Tibial nerve (tissue), 4 donors: ENCODE data around the gene ANAPC5. TPM values are rescaled to one million over a fixed set of nuclear protein-coding genes. Genes with fewer than 3 reads are reported as not detected.

Experiments
- DNase-seq, 2 donors: peaks; one replicate each; pipeline ENCODE4 v3.0.0-alpha.2; 2019; ENCODE audit warnings: low spot score in 2 of 2
- H3K27ac ChIP-seq, 4 donors: fragments of 200-600 bp; sonication (generic) in 3 of 4; one replicate each; pipeline ENCODE4 v1.5.1; 2017 to 2019; ENCODE audit warnings: mild to moderate bottlenecking in 1 of 4
- H3K27me3 ChIP-seq, 2 donors: fragments of 200-600 bp; sonication (generic) in 1 of 2; one replicate each; pipeline versions ENCODE4 v1.5.1 to v1.6.0; 2017 to 2019
- H3K36me3 ChIP-seq, 3 donors: fragments of 200-600 bp; sonication (generic); one replicate each; pipeline ENCODE4 v1.5.1; 2018 to 2019
- H3K4me1 ChIP-seq, 4 donors: fragments of 200-600 bp; sonication (generic) in 3 of 4; one replicate each; pipeline ENCODE4 v1.5.1; 2017 to 2019
- H3K4me3 ChIP-seq, 4 donors: fragments of 200-600 bp; sonication (generic) in 3 of 4; one replicate each; pipeline ENCODE4 v1.5.1; 2017 to 2019; ENCODE audit warnings: mild to moderate bottlenecking in 1 of 4, moderate library complexity in 1 of 4
- H3K9me3 ChIP-seq, 4 donors: fragments of 200-600 bp; sonication (generic) in 3 of 4; one replicate each; pipeline ENCODE4 v1.5.1; 2017 to 2019
- CTCF ChIP-seq, 5 experiments: fragments of 200-600 bp in 3 of 5; fragments of 450-650 bp in 2 of 5; sonication (generic) in 3 of 5; IDR thresholded peaks; one replicate each; pipeline ENCODE4 v1.5.1; 2016 to 2019; ENCODE audit warnings: antibody characterized with exemption in 5 of 5, mild to moderate bottlenecking in 3 of 5, moderate library complexity in 2 of 5
- EP300 ChIP-seq, 2 donors: sonication (generic); formaldehyde crosslinking; IDR thresholded peaks; one replicate each; pipeline ENCODE4 v1.6.1; 2017; ENCODE audit warnings: antibody characterized with exemption in 2 of 2, mild to moderate bottlenecking in 1 of 2
- POLR2A ChIP-seq, 2 donors: fragments of 450-650 bp; IDR thresholded peaks; one replicate each; pipeline ENCODE4 v1.6.1; 2017; ENCODE audit warnings: antibody characterized with exemption in 2 of 2, mild to moderate bottlenecking in 2 of 2, moderate library complexity in 2 of 2
- WGBS, 2 donors: methylation state at CpG; one replicate each; pipeline ENCODE4 v1.1.5; 2018; 5-methylcytosine and 5-hydroxymethylcytosine counted together
- total RNA-seq, 4 donors: library from RNA; depleted of rRNA; stranded (reverse); fragments of >200 nt; gene quantifications; one replicate each; pipeline ENCODE4 v1.1.0, GENCODE V29; 2016

The ANAPC5 gene
- total RNA-seq, 4 donors from 2014 or later, result 103 to 170 (median 139) TPM

GRCh38 chr12:121277374-121277759 is 74.8 kb downstream of the ANAPC5 start:
- Histone ChIP-seq H3K36me3 (peaks cover 0 to 34% (median 0%) of the 10 kb centered on the region in 3 donors), H3K9me3 (no peaks in the 10 kb centered on the region), H3K4me1 (peaks cover 0 to 17% (median 5%) of the 10 kb centered on the region in 4 donors), H3K27ac (no peak overlapping the region), H3K27me3 (no peaks in the 10 kb centered on the region), H3K4me3 (no peak overlapping the region)
- no peak for DNase-seq
- TF ChIP-seq EP300 (IDR thresholded peaks at IDR 0.05) (no peak), POLR2A (IDR thresholded peaks at IDR 0.05) (no peak), CTCF (IDR thresholded peaks at IDR 0.05) (no peak)
- WGBS, 2 donors, result 88 to 95% methylated on average over 6 of the region's 6 CpGs

- 97 to 98% methylated on average over 19 to 26 of the region's 35 CpGs for WGBS, 2 donors
- no peak for TF ChIP-seq POLR2A (IDR thresholded peaks at IDR 0.05)
- no peak for TF ChIP-seq EP300 (IDR thresholded peaks at IDR 0.05)
- no peak for TF ChIP-seq CTCF (IDR thresholded peaks at IDR 0.05)
- H3K4me1 ChIP-seq, result peaks cover 0 to 7% (median under 1%) of the 10 kb centered on the region in 4 donors
- no peaks in the 10 kb centered on the region for H3K27me3 ChIP-seq
- DNase-seq, result no peak
- H3K36me3 ChIP-seq, result peaks cover 0 to 62% (median 0%) of the 10 kb centered on the region in 3 donors
- H3K27ac ChIP-seq, result no peak overlapping the region
- H3K9me3 ChIP-seq, result no peaks in the 10 kb centered on the region
- no peak overlapping the region for H3K4me3 ChIP-seq
Observed at GRCh38 chr12:121274036-121274763, 78.0 kb downstream of the ANAPC5 start.

GRCh38 chr12:121273364-121273896 is 78.8 kb downstream of the ANAPC5 start:
- TF ChIP-seq POLR2A (IDR thresholded peaks at IDR 0.05) (no peak), CTCF (IDR thresholded peaks at IDR 0.05) (no peak), EP300 (IDR thresholded peaks at IDR 0.05) (no peak)
- WGBS, 2 donors, result 89 to 94% methylated on average over 14 of the region's 14 CpGs
- H3K9me3 ChIP-seq, result no peaks in the 10 kb centered on the region
- no peaks in the 10 kb centered on the region for H3K27me3 ChIP-seq
- no peaks in the 10 kb centered on the region for H3K4me1 ChIP-seq
- H3K27ac ChIP-seq, result no peak overlapping the region
- no peak overlapping the region for H3K4me3 ChIP-seq
- no peak for DNase-seq
- H3K36me3 ChIP-seq, result peaks cover 0 to 66% (median 0%) of the 10 kb centered on the region in 3 donors

- Histone ChIP-seq H3K4me1 (no peaks in the 10 kb centered on the region), H3K36me3 (peaks cover 0 to 94% (median 2%) of the 10 kb centered on the region in 3 donors), H3K4me3 (no peak overlapping the region), H3K27me3 (no peaks in the 10 kb centered on the region), H3K9me3 (no peaks in the 10 kb centered on the region), H3K27ac (no peak overlapping the region)
- DNase-seq, result no peak
- 94 to 100% methylated on average over 1 of the region's 1 CpG for WGBS, 2 donors
- TF ChIP-seq POLR2A (IDR thresholded peaks at IDR 0.05), result no peak
- TF ChIP-seq CTCF (IDR thresholded peaks at IDR 0.05), result no peak
- TF ChIP-seq EP300 (IDR thresholded peaks at IDR 0.05), result no peak
Observed at GRCh38 chr12:121267822-121268221, 84.4 kb downstream of the ANAPC5 start.

- Histone ChIP-seq H3K4me1 (no peaks in the 10 kb centered on the region), H3K36me3 (peaks cover 0 to 98% (median 2%) of the 10 kb centered on the region in 3 donors), H3K9me3 (no peaks in the 10 kb centered on the region), H3K4me3 (no peak overlapping the region), H3K27ac (no peak overlapping the region), H3K27me3 (no peaks in the 10 kb centered on the region)
- TF ChIP-seq POLR2A (IDR thresholded peaks at IDR 0.05) (no peak), CTCF (IDR thresholded peaks at IDR 0.05) (no peak), EP300 (IDR thresholded peaks at IDR 0.05) (no peak)
- 77 to 84% methylated on average over 10 of the region's 10 CpGs for WGBS, 2 donors
- no peak for DNase-seq
Observed at GRCh38 chr12:121264951-121265515, 87.2 kb downstream of the ANAPC5 start.
